ENCODE results near the gene PTPRB.

- TF ChIP-seq POLR2A (IDR thresholded peaks at IDR 0.05) (no peak), CTCF (IDR thresholded peaks at IDR 0.05) (no peak)
Measured at GRCh38 chr12:70540996-70541395, 96.2 kb downstream of the PTPRB start.
